HepG2 (cell line): ENCODE data around the gene KRT79. TPM values are rescaled to one million over a fixed set of nuclear protein-coding genes. Genes with fewer than 3 reads are reported as not detected.

Source experiments
- ATAC-seq: fragments of 200-7000 bp; cut with Tn5 transposase; 3 replicates; pipeline ENCODE4 v1.9.1; 2020; ENCODE audit warnings: mild to moderate bottlenecking, moderate library complexity
- BruUV-seq: library from RNA; stranded (reverse); fragments of 400-500 nt; replicated peaks from 2 replicates; lab custom pipeline; 2021; lab: Mats Ljungman, UMichigan
- CTCF ChIA-PET: fragments of 300-600 bp; formaldehyde crosslinking; extraction: SDS; loops from one replicate; lab custom pipeline; 2021; ENCODE audit warnings: low total read pairs, inconsistent platforms, low intra/inter-chr PET ratio; lab: Yijun Ruan, JAX
- POLR2A ChIA-PET: fragments of 350-600 bp; sonication (Branson Sonifier 250); formaldehyde crosslinking; loops from one replicate; lab custom pipeline; 2020; ENCODE audit warnings: antibody characterized with exemption, inconsistent platforms; lab: Yijun Ruan, JAX
- DNase-seq: peaks from one replicate; pipeline ENCODE4 v3.0.0-alpha.2; 2015; ENCODE audit warnings: low spot score
- FAIRE-seq: peaks from 3 replicates; lab custom pipeline; 2011; peaks lifted over from hg19 to GRCh38; lab: Jason Lieb, UNC
- H2AFZ ChIP-seq: one replicate; pipeline ENCODE4 v1.6.1; 2011; ENCODE audit warnings: low read length, inconsistent platforms
- H3K27ac ChIP-seq: fragments of 300-600 bp; 3 replicates; pipeline ENCODE4 v1.8.0; 2011; ENCODE audit warnings: mixed run types, mild to moderate bottlenecking, mixed read lengths, low read length, inconsistent platforms; ENCODE audit not compliant: insufficient read depth; ENCODE audit errors: extremely low read length
- H3K27me3 ChIP-seq, 2 experiments: fragments of 200-600 bp in 1 of 2; 2 replicates in 1 of 2; 3 replicates in 1 of 2; pipeline versions ENCODE4 v1.6.0 to v1.8.0; 2011; ENCODE audit warnings: low read length in 2 of 2, mild to moderate bottlenecking in 2 of 2, moderate library complexity in 2 of 2, inconsistent platforms in 1 of 2; ENCODE audit not compliant: insufficient read depth in 2 of 2, control insufficient read depth in 1 of 2
- H3K36me3 ChIP-seq, 2 experiments: fragments of 200-600 bp in 1 of 2; replicated peaks in 1 of 2; 2 replicates in 1 of 2; 3 replicates in 1 of 2; pipeline versions ENCODE4 v1.5.1 to v1.8.0; 2011; ENCODE audit warnings: low read length in 2 of 2, inconsistent platforms in 1 of 2; ENCODE audit not compliant: insufficient read depth in 2 of 2, control insufficient read depth in 1 of 2
- H3K4me1 ChIP-seq: 2 replicates; pipeline ENCODE4 v1.5.1; 2012; ENCODE audit warnings: low read length, inconsistent platforms; ENCODE audit not compliant: insufficient read depth
- H3K4me2 ChIP-seq: 2 replicates; pipeline ENCODE4 v1.6.0; 2011; ENCODE audit warnings: low read depth, low read length, inconsistent platforms
- H3K4me3 ChIP-seq, 3 experiments: fragments of 200-600 bp in 1 of 3; sonication (generic), shearing (Covaris generic) in 1 of 3; replicated peaks in 1 of 3; 2 replicates each; pipeline ENCODE4 v1.5.1; 2011 to 2016; ENCODE audit warnings: low read length in 3 of 3, inconsistent platforms in 2 of 3, low read depth in 2 of 3, mild to moderate bottlenecking in 2 of 3, control low read depth in 1 of 3, mixed read lengths in 1 of 3; ENCODE audit not compliant: insufficient read depth in 1 of 3
- H3K79me2 ChIP-seq: one replicate; pipeline ENCODE4 v1.6.1; 2011; ENCODE audit warnings: low read length, inconsistent platforms; ENCODE audit not compliant: insufficient read depth
- H3K9ac ChIP-seq: 2 replicates; pipeline ENCODE4 v1.6.0; 2011; ENCODE audit warnings: mild to moderate bottlenecking, low read depth, low read length, inconsistent platforms; ENCODE audit not compliant: insufficient read depth
- H3K9me3 ChIP-seq: 2 replicates; pipeline ENCODE4 v1.5.1; 2012; ENCODE audit warnings: mild to moderate bottlenecking, low read length
- H4K20me1 ChIP-seq: 2 replicates; pipeline ENCODE4 v1.6.0; 2011; ENCODE audit warnings: inconsistent platforms, mild to moderate bottlenecking, low read length, moderate library complexity; ENCODE audit not compliant: insufficient read depth
- ARNT2 ChIP-seq: sonication (generic); formaldehyde crosslinking; IDR thresholded peaks from 2 replicates; pipeline ENCODE4 v1.8.0; 2022; ENCODE audit warnings: mild to moderate bottlenecking, low read depth, missing genetic modification reagents, moderate library complexity
- CEBPZ ChIP-seq: IDR thresholded peaks from 2 replicates; pipeline ENCODE4 v1.6.1; 2012; ENCODE audit warnings: low read length, improper control_type of control experiment
- FOXK2 ChIP-seq: fragments of 450-650 bp; IDR thresholded peaks from 2 replicates; pipeline ENCODE4 v1.6.1; 2016
- KAT8 ChIP-seq: IDR thresholded peaks from 2 replicates; pipeline ENCODE4 v1.6.1; 2016; ENCODE audit warnings: missing genetic modification reagents, missing compliant biosample characterization
- POGK ChIP-seq: sonication (generic); formaldehyde crosslinking; conservative IDR thresholded peaks from 2 replicates; pipeline ENCODE4 v1.8.0; 2022; ENCODE audit warnings: mild to moderate bottlenecking, moderate library complexity, missing genetic modification reagents
- ZBTB10 ChIP-seq: sonication (generic); formaldehyde crosslinking; IDR thresholded peaks from 2 replicates; pipeline ENCODE4 v1.4.0; 2020; ENCODE audit warnings: missing genetic modification reagents, borderline replicate concordance
- ZFYVE20 ChIP-seq: sonication (generic); formaldehyde crosslinking; IDR thresholded peaks from 2 replicates; pipeline ENCODE4 v1.8.0; 2023; ENCODE audit warnings: low read depth, mild to moderate bottlenecking, moderate library complexity, missing genetic modification reagents, borderline replicate concordance
- ZIK1 ChIP-seq: sonication (generic); formaldehyde crosslinking; IDR thresholded peaks from 2 replicates; pipeline ENCODE4 v1.5.0; 2020; ENCODE audit warnings: mild to moderate bottlenecking, low read depth, missing genetic modification reagents, borderline replicate concordance
- ZNF101 ChIP-seq: sonication (generic); formaldehyde crosslinking; IDR thresholded peaks from 2 replicates; pipeline ENCODE4 v1.4.0; 2020; ENCODE audit warnings: mild to moderate bottlenecking, low read depth, missing genetic modification reagents, borderline replicate concordance
- ZNF501 ChIP-seq: sonication (generic); formaldehyde crosslinking; IDR thresholded peaks from 2 replicates; pipeline ENCODE4 v1.5.1; 2020; ENCODE audit warnings: mild to moderate bottlenecking, moderate library complexity, missing genetic modification reagents
- ZNF670 ChIP-seq: sonication (generic); formaldehyde crosslinking; IDR thresholded peaks from 2 replicates; pipeline ENCODE4 v1.8.0; 2022; ENCODE audit warnings: mild to moderate bottlenecking, missing genetic modification reagents, borderline replicate concordance
- ZNF724P ChIP-seq: sonication (generic); formaldehyde crosslinking; IDR thresholded peaks from 2 replicates; pipeline ENCODE4 v1.8.0; 2022; ENCODE audit warnings: missing genetic modification reagents, borderline replicate concordance
- WGBS: methylation state at CpG from one replicate; pipeline ENCODE4 v1.1.6; 2017; ENCODE audit warnings: low lambda C conversion rate; 5-methylcytosine and 5-hydroxymethylcytosine counted together
- in situ Hi-C: cut with HindIII; loops from 2 replicates; pipeline ENCODE4 v1.10.0; 2017; ENCODE audit warnings: low pct_unique_long_range_greater_than_20kb; ENCODE audit not compliant: extremely low pct_ligation_motif_present
- intact Hi-C: fragments of 100-400 bp; cut with micrococcal nuclease; formaldehyde crosslinking; loops from one replicate; pipeline ENCODE4 v1.10.0; 2022; ENCODE audit not compliant: unreplicated experiment
- polyA plus RNA-seq, 8 experiments: library from polyadenylated mRNA; depleted of rRNA in 3 of 8; stranded (reverse) in 7 of 8; unstranded in 1 of 8; fragments of >200 nt; fragmentation: Illumina TruSeq in 4 of 8; extraction: Trizol in 4 of 8; gene quantifications; 2 replicates each; pipeline versions ENCODE4 v1.2.1 to v1.2.3, GENCODE V29; 2011 to 2016; ENCODE audit warnings: low read depth in 4 of 8, missing spikeins in 1 of 8, mixed read lengths in 1 of 8; ENCODE audit not compliant: insufficient read depth in 1 of 8
- total RNA-seq, 5 experiments: library from RNA; depleted of rRNA; stranded (reverse); fragments of >200 nt; fragmentation: Illumina TruSeq; extraction: Trizol; gene quantifications; 2 replicates each; pipeline ENCODE4 v1.2.3, GENCODE V29; 2016; ENCODE audit warnings: low read depth in 1 of 5
- TF ChIP-seq, protein P1 (sequence below): sonication (generic); formaldehyde crosslinking; conservative IDR thresholded peaks from 2 replicates; pipeline ENCODE4 v1.4.0; 2020; ENCODE audit warnings: missing genetic modification reagents

The KRT79 gene
- total and polyA plus RNA-seq, 2 of the 13 experiments (the other 11 are each of a cell fraction or from before 2014, with no cell fraction given), result 0.09 TPM; not detected in 1

GRCh38 chr12:52836491-52837412, 2.6 kb upstream of the KRT79 start:
- FAIRE-seq (no peak), DNase-seq (no peak), ATAC-seq (no peak)
- ChIA-PET POLR2A (no interaction called here), CTCF (no interaction called here)
- Histone ChIP-seq H3K27me3 (peaks cover 6 to 63% of the 10 kb centered on the region in 2 experiments), H3K4me1 (no peaks in the 10 kb centered on the region), H3K79me2 (no peaks in the 10 kb centered on the region), H3K27ac (no peak overlapping the region), H3K4me3 (no peak overlapping the region), H4K20me1 (no peaks in the 10 kb centered on the region), H3K4me2 (no peak overlapping the region), H3K36me3 (no peaks in the 10 kb centered on the region), H3K9ac (no peak overlapping the region), H3K9me3 (no peaks in the 10 kb centered on the region), H2AFZ (no peak overlapping the region)
- intact Hi-C loops, result no loop called here
- 15% methylated on average over 8 of the region's 9 CpGs for whole genome bisulfite sequencing
- BruUV-seq, result no TSS peak
- in situ Hi-C loops, result no loop called here
- no peak for TF ChIP-seq ARNT2 (CRISPR knock-in tag)
- TF ChIP-seq POGK (CRISPR knock-in tag), result no peak
- no peak for TF ChIP-seq ZNF101 (CRISPR knock-in tag)
- no peak for TF ChIP-seq CEBPZ
- TF ChIP-seq ZIK1 (CRISPR knock-in tag), result no peak
- no peak for TF ChIP-seq ZBTB10 (CRISPR knock-in tag)
- no peak for TF ChIP-seq ZNF724P (CRISPR knock-in tag)
- TF ChIP-seq ZFYVE20 (CRISPR knock-in tag), result no peak
- TF ChIP-seq ZNF670 (CRISPR knock-in tag), result no peak
- no peak for TF ChIP-seq KAT8 (CRISPR knock-in tag)
- no peak for TF ChIP-seq FOXK2
- no peak for TF ChIP-seq ZNF501 (CRISPR knock-in tag)
- TF ChIP-seq, protein P1, sequence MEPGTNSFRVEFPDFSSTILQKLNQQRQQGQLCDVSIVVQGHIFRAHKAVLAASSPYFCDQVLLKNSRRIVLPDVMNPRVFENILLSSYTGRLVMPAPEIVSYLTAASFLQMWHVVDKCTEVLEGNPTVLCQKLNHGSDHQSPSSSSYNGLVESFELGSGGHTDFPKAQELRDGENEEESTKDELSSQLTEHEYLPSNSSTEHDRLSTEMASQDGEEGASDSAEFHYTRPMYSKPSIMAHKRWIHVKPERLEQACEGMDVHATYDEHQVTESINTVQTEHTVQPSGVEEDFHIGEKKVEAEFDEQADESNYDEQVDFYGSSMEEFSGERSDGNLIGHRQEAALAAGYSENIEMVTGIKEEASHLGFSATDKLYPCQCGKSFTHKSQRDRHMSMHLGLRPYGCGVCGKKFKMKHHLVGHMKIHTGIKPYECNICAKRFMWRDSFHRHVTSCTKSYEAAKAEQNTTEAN (CRISPR knock-in tag), result no peak
